Activated effector memory CD4-positive, alpha-beta T cell treated with Interleukin-2 at 50 U/mL for 16 hours (primary cell): Measurements from ENCODE around the gene ZCCHC10.
"Not testable (repeated sequence)": the region's sequence is repeated elsewhere in the genome, so short reads cannot be mapped to it uniquely, and the experiment has no call there.

Experiments
- DNase-seq: peaks from one replicate; pipeline ENCODE4 v3.0.0-alpha.2; 2020

Gene ZCCHC10

GRCh38 chr5:132972436-132972828 lies 53.9 kb downstream of the ZCCHC10 start:
- not testable (repeated sequence) for DNase-seq

GRCh38 chr5:132971483-132972435 lies 54.6 kb downstream of the ZCCHC10 start:
- DNase-seq, result no peak

- no peak for DNase-seq
These were observed 61.2 kb downstream of the ZCCHC10 start for GRCh38 chr5:132965120-132965519.

- DNase-seq, result peak; percentile 82
These were observed 62.9 kb downstream of the ZCCHC10 start, which contains the start of gene AFF4 for GRCh38 chr5:132963171-132964104. AFF4 (minus strand) TSS chr5:132963634; CDS start chr5:132937189, 26,445 bp downstream.

GRCh38 chr5:132962429-132963021 lies 63.8 kb downstream of the ZCCHC10 start:
- DNase-seq, result no peak

- DNase-seq, result no peak
These were observed 64.5 kb downstream of the ZCCHC10 start for GRCh38 chr5:132961887-132962286.

GRCh38 chr5:132961123-132961815 lies 65.1 kb downstream of the ZCCHC10 start:
- DNase-seq, result not testable (repeated sequence)

GRCh38 chr5:132956166-132956799 lies 70.1 kb downstream of the ZCCHC10 start:
- not testable (repeated sequence) for DNase-seq

- no peak for DNase-seq
These were observed 72.6 kb downstream of the ZCCHC10 start for GRCh38 chr5:132953710-132954109.

GRCh38 chr5:132952829-132953228 lies 73.5 kb downstream of the ZCCHC10 start:
- DNase-seq, result no peak

- DNase-seq, result no peak
These were observed 74.5 kb downstream of the ZCCHC10 start for GRCh38 chr5:132951897-132952296.

- no peak for DNase-seq
These were observed 77.2 kb downstream of the ZCCHC10 start for GRCh38 chr5:132949136-132949535.

- no peak for DNase-seq
These were observed 78.7 kb downstream of the ZCCHC10 start for GRCh38 chr5:132947671-132948070.
